Measurements from ENCODE around the gene SPSB2.

SPSB2 gene

DNA sequence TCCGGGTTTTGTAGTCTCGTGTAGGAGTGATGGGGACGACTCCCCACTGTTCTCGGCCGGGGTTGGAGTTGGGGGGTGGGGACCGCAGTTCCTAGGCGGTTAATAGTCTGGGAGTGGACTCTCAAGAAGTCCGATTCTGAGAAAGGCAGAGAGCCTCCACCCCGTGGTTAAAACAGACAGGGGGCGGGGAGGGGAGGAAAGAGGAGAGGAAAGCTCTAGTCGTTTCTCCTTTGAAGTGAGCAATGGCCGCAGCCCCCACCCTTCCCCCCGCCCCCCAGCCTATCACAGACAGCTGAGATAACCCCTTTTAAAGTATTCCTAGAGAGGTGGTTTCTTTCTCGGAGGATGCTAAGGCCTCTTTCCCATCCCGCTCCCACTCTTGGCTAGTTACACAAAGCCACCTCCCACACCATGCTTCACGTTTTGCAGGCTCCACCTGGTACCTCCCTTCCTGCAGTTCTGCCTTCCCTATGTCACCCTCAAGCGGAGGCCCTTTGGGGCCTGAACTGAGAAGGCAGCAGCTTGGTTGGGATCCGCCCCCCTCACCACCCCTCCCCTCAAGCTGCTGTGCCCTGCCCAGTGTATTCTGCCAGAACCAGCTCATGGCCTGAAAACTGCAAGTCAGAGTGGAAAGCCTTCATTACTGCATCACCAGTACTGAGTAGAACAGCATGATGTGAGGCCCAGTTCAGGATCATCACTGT, 20.3 kb downstream of the SPSB2 start (continued):
- TF ChIP-seq ZNF354C (tag by site-specific recombination; IDR thresholded peaks at IDR 0.05; ENCODE audit: borderline replicate concordance, low read depth): no peak
- 0 out of 2 replicates have a peak, but pooled peaks have one; percentile 8 for TF ChIP-seq ZNF335 (tag by site-specific recombination; conservative IDR thresholded peaks at IDR 0.05)
- TF ChIP-seq SP2 (tag by site-specific recombination; IDR thresholded peaks at IDR 0.05): peak; percentile 86
- TF ChIP-seq ZBTB10 (tag by site-specific recombination; IDR thresholded peaks at IDR 0.05): 0 out of 2 replicates have a peak, but pooled peaks have one; percentile 28
- TF ChIP-seq, protein P1, sequence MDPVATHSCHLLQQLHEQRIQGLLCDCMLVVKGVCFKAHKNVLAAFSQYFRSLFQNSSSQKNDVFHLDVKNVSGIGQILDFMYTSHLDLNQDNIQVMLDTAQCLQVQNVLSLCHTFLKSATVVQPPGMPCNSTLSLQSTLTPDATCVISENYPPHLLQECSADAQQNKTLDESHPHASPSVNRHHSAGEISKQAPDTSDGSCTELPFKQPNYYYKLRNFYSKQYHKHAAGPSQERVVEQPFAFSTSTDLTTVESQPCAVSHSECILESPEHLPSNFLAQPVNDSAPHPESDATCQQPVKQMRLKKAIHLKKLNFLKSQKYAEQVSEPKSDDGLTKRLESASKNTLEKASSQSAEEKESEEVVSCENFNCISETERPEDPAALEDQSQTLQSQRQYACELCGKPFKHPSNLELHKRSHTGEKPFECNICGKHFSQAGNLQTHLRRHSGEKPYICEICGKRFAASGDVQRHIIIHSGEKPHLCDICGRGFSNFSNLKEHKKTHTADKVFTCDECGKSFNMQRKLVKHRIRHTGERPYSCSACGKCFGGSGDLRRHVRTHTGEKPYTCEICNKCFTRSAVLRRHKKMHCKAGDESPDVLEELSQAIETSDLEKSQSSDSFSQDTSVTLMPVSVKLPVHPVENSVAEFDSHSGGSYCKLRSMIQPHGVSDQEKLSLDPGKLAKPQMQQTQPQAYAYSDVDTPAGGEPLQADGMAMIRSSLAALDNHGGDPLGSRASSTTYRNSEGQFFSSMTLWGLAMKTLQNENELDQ (tag by site-specific recombination; IDR thresholded peaks at IDR 0.05; ENCODE audit: low read depth): no peak
- no peak for TF ChIP-seq REST (tag by site-specific recombination; IDR thresholded peaks at IDR 0.05)
- TF ChIP-seq ZNF792 (tag by site-specific recombination; IDR thresholded peaks at IDR 0.05): no peak
- TF ChIP-seq ZNF530 (tag by site-specific recombination; IDR thresholded peaks at IDR 0.05; ENCODE audit: low read depth): no peak
- TF ChIP-seq ZFP37 (tag by site-specific recombination; IDR thresholded peaks at IDR 0.05): no peak
- peak; percentile 59; the same call in 1 of the 2 replicates for TF ChIP-seq BCL6B (tag by site-specific recombination; IDR thresholded peaks at IDR 0.05)
- no peak for TF ChIP-seq ZNF19 (tag by site-specific recombination; IDR thresholded peaks at IDR 0.05; ENCODE audit: low read depth)
- TF ChIP-seq, protein P2, sequence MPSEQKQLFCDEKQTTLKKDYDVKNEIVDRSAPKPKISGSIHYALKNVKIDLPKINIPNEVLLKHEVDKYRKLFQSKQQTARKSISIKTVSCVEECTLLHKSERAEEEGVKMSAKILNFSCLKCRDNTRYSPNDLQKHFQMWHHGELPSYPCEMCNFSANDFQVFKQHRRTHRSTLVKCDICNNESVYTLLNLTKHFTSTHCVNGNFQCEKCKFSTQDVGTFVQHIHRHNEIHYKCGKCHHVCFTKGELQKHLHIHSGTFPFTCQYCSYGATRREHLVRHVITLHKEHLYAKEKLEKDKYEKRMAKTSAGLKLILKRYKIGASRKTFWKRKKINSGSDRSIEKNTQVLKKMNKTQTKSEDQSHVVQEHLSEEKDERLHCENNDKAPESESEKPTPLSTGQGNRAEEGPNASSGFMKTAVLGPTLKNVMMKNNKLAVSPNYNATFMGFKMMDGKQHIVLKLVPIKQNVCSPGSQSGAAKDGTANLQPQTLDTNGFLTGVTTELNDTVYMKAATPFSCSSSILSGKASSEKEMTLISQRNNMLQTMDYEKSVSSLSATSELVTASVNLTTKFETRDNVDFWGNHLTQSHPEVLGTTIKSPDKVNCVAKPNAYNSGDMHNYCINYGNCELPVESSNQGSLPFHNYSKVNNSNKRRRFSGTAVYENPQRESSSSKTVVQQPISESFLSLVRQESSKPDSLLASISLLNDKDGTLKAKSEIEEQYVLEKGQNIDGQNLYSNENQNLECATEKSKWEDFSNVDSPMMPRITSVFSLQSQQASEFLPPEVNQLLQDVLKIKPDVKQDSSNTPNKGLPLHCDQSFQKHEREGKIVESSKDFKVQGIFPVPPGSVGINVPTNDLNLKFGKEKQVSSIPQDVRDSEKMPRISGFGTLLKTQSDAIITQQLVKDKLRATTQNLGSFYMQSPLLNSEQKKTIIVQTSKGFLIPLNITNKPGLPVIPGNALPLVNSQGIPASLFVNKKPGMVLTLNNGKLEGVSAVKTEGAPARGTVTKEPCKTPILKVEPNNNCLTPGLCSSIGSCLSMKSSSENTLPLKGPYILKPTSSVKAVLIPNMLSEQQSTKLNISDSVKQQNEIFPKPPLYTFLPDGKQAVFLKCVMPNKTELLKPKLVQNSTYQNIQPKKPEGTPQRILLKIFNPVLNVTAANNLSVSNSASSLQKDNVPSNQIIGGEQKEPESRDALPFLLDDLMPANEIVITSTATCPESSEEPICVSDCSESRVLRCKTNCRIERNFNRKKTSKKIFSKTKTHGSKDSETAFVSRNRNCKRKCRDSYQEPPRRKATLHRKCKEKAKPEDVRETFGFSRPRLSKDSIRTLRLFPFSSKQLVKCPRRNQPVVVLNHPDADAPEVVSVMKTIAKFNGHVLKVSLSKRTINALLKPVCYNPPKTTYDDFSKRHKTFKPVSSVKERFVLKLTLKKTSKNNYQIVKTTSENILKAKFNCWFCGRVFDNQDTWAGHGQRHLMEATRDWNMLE (tag by site-specific recombination; conservative IDR thresholded peaks at IDR 0.05; ENCODE audit: low read depth): no peak
- TF ChIP-seq, protein P3, sequence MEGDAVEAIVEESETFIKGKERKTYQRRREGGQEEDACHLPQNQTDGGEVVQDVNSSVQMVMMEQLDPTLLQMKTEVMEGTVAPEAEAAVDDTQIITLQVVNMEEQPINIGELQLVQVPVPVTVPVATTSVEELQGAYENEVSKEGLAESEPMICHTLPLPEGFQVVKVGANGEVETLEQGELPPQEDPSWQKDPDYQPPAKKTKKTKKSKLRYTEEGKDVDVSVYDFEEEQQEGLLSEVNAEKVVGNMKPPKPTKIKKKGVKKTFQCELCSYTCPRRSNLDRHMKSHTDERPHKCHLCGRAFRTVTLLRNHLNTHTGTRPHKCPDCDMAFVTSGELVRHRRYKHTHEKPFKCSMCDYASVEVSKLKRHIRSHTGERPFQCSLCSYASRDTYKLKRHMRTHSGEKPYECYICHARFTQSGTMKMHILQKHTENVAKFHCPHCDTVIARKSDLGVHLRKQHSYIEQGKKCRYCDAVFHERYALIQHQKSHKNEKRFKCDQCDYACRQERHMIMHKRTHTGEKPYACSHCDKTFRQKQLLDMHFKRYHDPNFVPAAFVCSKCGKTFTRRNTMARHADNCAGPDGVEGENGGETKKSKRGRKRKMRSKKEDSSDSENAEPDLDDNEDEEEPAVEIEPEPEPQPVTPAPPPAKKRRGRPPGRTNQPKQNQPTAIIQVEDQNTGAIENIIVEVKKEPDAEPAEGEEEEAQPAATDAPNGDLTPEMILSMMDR (tag by site-specific recombination; IDR thresholded peaks at IDR 0.05): no peak
- no peak for TF ChIP-seq ZNF211 (tag by site-specific recombination; IDR thresholded peaks at IDR 0.05; ENCODE audit: low read depth)
- TF ChIP-seq ZNF521 (tag by site-specific recombination; IDR thresholded peaks at IDR 0.05): no peak
- TF ChIP-seq ZNF76 (tag by site-specific recombination; IDR thresholded peaks at IDR 0.05; ENCODE audit: borderline replicate concordance, low read depth): no peak
- TF ChIP-seq ZSCAN30 (tag by site-specific recombination; IDR thresholded peaks at IDR 0.05): no peak
- TF ChIP-seq ZNF670 (tag by site-specific recombination; IDR thresholded peaks at IDR 0.05; ENCODE audit: low read depth): no peak
- no peak for TF ChIP-seq HOXA7 (CRISPR knock-in tag; IDR thresholded peaks at IDR 0.05; ENCODE audit: borderline replicate concordance)
- TF ChIP-seq ZNF626 (tag by site-specific recombination; IDR thresholded peaks at IDR 0.05): no peak
- TF ChIP-seq SP3 (tag by site-specific recombination; IDR thresholded peaks at IDR 0.05): peak; percentile 12
- TF ChIP-seq KLF8 (tag by site-specific recombination; IDR thresholded peaks at IDR 0.05): no peak
